Memory B cell (primary cell): ENCODE data around the gene ARHGEF37.
"Not testable (repeated sequence)": the region's sequence is repeated elsewhere in the genome, so short reads cannot be mapped to it uniquely, and the experiment has no call there.

ENCODE experiments used
- ATAC-seq: fragments of 150-1000 bp; cut with Tn5 transposase; 2 replicates; pipeline ENCODE4 v1.10.0; 2021; ENCODE audit warnings: low read depth, mild to moderate bottlenecking, moderate library complexity
- DNase-seq, 2 donors: peaks; one replicate each; pipeline ENCODE4 v3.0.0; 2022; ENCODE audit warnings: low spot score in 2 of 2
- H3K27ac Mint-ChIP-seq: one replicate; pipeline ENCODE4 v1.8.0; 2022; ENCODE audit warnings: mild to moderate bottlenecking, moderate library complexity, mixed read lengths
- H3K27me3 Mint-ChIP-seq: one replicate; pipeline ENCODE4 v1.8.0; 2022; ENCODE audit warnings: mixed read lengths
- H3K36me3 Mint-ChIP-seq: one replicate; pipeline ENCODE4 v1.8.0; 2022; ENCODE audit warnings: mild to moderate bottlenecking, mixed read lengths
- H3K4me1 Mint-ChIP-seq: one replicate; pipeline ENCODE4 v1.8.0; 2022; ENCODE audit warnings: mixed read lengths
- H3K4me3 Mint-ChIP-seq: one replicate; pipeline ENCODE4 v1.8.0; 2022; ENCODE audit warnings: mild to moderate bottlenecking, moderate library complexity, mixed read lengths
- H3K9me3 Mint-ChIP-seq: one replicate; pipeline ENCODE4 v1.8.0; 2022; ENCODE audit warnings: mixed read lengths

Gene ARHGEF37

GRCh38 chr5:149581192-149581861 is at the start of gene ARHGEF37:
TSS of gene ARHGEF37 (plus strand) at chr5:149581498. CDS start at chr5:149597770, 16,272 bp downstream.
- no peak within 1 kb of the TSS for H3K27ac Mint-ChIP-seq
- no peaks in the 10 kb centered on the region for H3K36me3 Mint-ChIP-seq
- no peaks in the 10 kb centered on the region for H3K9me3 Mint-ChIP-seq
- peaks cover 5% of the 10 kb centered on the region for H3K4me1 Mint-ChIP-seq
- peak within 1 kb of the TSS; percentile 79 for H3K4me3 Mint-ChIP-seq
- peak; percentile 14 to 44 for DNase-seq
- ATAC-seq = peak; percentile 86
- H3K27me3 Mint-ChIP-seq = no peaks in the 10 kb centered on the region

- peaks cover 46% of the 10 kb centered on the region for H3K4me1 Mint-ChIP-seq
- no peaks in the 10 kb centered on the region for H3K27me3 Mint-ChIP-seq
- DNase-seq (no peak), ATAC-seq (no peak)
- peaks cover 17% of the 10 kb centered on the region for H3K36me3 Mint-ChIP-seq
- H3K4me3 Mint-ChIP-seq = no peak overlapping the region
- H3K27ac Mint-ChIP-seq = no peak overlapping the region
- H3K9me3 Mint-ChIP-seq = no peaks in the 10 kb centered on the region
These were observed 48.9 kb upstream of the ARHGEF37 start for GRCh38 chr5:149532413-149532812.

- not testable (repeated sequence) for H3K4me3 Mint-ChIP-seq, ATAC-seq, DNase-seq, H3K9me3 Mint-ChIP-seq, H3K27me3 Mint-ChIP-seq
- Mint-ChIP-seq H3K27ac (peak overlapping the region; percentile 36), H3K4me1 (peaks cover 32% of the 10 kb centered on the region), H3K36me3 (peaks cover 20% of the 10 kb centered on the region)
These were observed 45.5 kb upstream of the ARHGEF37 start for GRCh38 chr5:149535787-149536186.

GRCh38 chr5:149537374-149537975 is 43.8 kb upstream of the ARHGEF37 start:
- H3K36me3 Mint-ChIP-seq = peaks cover 18% of the 10 kb centered on the region
- no peak overlapping the region for H3K27ac Mint-ChIP-seq
- no peaks in the 10 kb centered on the region for H3K9me3 Mint-ChIP-seq
- ATAC-seq (no peak), DNase-seq (no peak)
- H3K4me1 Mint-ChIP-seq = peaks cover 34% of the 10 kb centered on the region
- H3K27me3 Mint-ChIP-seq = no peaks in the 10 kb centered on the region
- no peak overlapping the region for H3K4me3 Mint-ChIP-seq

- H3K36me3 Mint-ChIP-seq = peaks cover 13% of the 10 kb centered on the region
- ATAC-seq = no peak
- no peak for DNase-seq
- H3K27me3 Mint-ChIP-seq = no peaks in the 10 kb centered on the region
- H3K9me3 Mint-ChIP-seq = no peaks in the 10 kb centered on the region
- peaks cover 28% of the 10 kb centered on the region for H3K4me1 Mint-ChIP-seq
- peak overlapping the region; percentile 44 for H3K4me3 Mint-ChIP-seq
- peak overlapping the region; percentile 83 for H3K27ac Mint-ChIP-seq
These were observed 41.2 kb upstream of the ARHGEF37 start for GRCh38 chr5:149540089-149540488.

- DNase-seq (no peak), ATAC-seq (no peak)
- H3K4me1 Mint-ChIP-seq = peaks cover 22% of the 10 kb centered on the region
- no peaks in the 10 kb centered on the region for H3K27me3 Mint-ChIP-seq
- H3K9me3 Mint-ChIP-seq = no peaks in the 10 kb centered on the region
- peaks cover 14% of the 10 kb centered on the region for H3K36me3 Mint-ChIP-seq
- no peak overlapping the region for H3K27ac Mint-ChIP-seq
- no peak overlapping the region for H3K4me3 Mint-ChIP-seq
These were observed 39.4 kb upstream of the ARHGEF37 start for GRCh38 chr5:149541893-149542292.

GRCh38 chr5:149543361-149544027 is 37.8 kb upstream of the ARHGEF37 start:
- no peaks in the 10 kb centered on the region for H3K27me3 Mint-ChIP-seq
- H3K36me3 Mint-ChIP-seq = peaks cover 17% of the 10 kb centered on the region
- DNase-seq (no peak), ATAC-seq (no peak)
- H3K27ac Mint-ChIP-seq = peak overlapping the region; percentile 68
- H3K4me3 Mint-ChIP-seq = no peak overlapping the region
- H3K9me3 Mint-ChIP-seq = no peaks in the 10 kb centered on the region
- peaks cover 23% of the 10 kb centered on the region for H3K4me1 Mint-ChIP-seq

GRCh38 chr5:149544028-149544420 is 37.3 kb upstream of the ARHGEF37 start:
- peaks cover 25% of the 10 kb centered on the region for H3K4me1 Mint-ChIP-seq
- no peaks in the 10 kb centered on the region for H3K27me3 Mint-ChIP-seq
- H3K27ac Mint-ChIP-seq = no peak overlapping the region
- DNase-seq = no peak
- no peak for ATAC-seq
- no peak overlapping the region for H3K4me3 Mint-ChIP-seq
- H3K36me3 Mint-ChIP-seq = peaks cover 18% of the 10 kb centered on the region
- H3K9me3 Mint-ChIP-seq = no peaks in the 10 kb centered on the region

GRCh38 chr5:149545327-149545726 is 36.0 kb upstream of the ARHGEF37 start:
- no peaks in the 10 kb centered on the region for H3K27me3 Mint-ChIP-seq
- ATAC-seq (no peak), DNase-seq (no peak)
- H3K4me1 Mint-ChIP-seq = peaks cover 35% of the 10 kb centered on the region
- H3K36me3 Mint-ChIP-seq = peaks cover 22% of the 10 kb centered on the region
- H3K4me3 Mint-ChIP-seq = no peak overlapping the region
- H3K9me3 Mint-ChIP-seq = no peaks in the 10 kb centered on the region
- H3K27ac Mint-ChIP-seq = no peak overlapping the region

- DNase-seq = no peak
- Mint-ChIP-seq H3K4me1 (peaks cover 31% of the 10 kb centered on the region), H3K36me3 (peaks cover 21% of the 10 kb centered on the region), H3K4me3 (no peak overlapping the region), H3K27me3 (no peaks in the 10 kb centered on the region), H3K27ac (peak overlapping the region; percentile 12), H3K9me3 (no peaks in the 10 kb centered on the region)
- ATAC-seq = no peak
These were observed 34.3 kb upstream of the ARHGEF37 start for GRCh38 chr5:149546974-149547373.

- Mint-ChIP-seq H3K4me1 (peaks cover 22% of the 10 kb centered on the region), H3K9me3 (no peaks in the 10 kb centered on the region), H3K27me3 (no peaks in the 10 kb centered on the region), H3K4me3 (peak overlapping the region; percentile 98), H3K27ac (peak overlapping the region; percentile 98), H3K36me3 (peaks cover 17% of the 10 kb centered on the region)
- ATAC-seq = peak; percentile 51
- peak; percentile 39 to 59 for DNase-seq
These were observed 31.6 kb upstream of the ARHGEF37 start for GRCh38 chr5:149549461-149550267.

GRCh38 chr5:149550268-149550583 is 31.1 kb upstream of the ARHGEF37 start:
- DNase-seq = no peak
- ATAC-seq = no peak
- no peaks in the 10 kb centered on the region for H3K9me3 Mint-ChIP-seq
- H3K27me3 Mint-ChIP-seq = no peaks in the 10 kb centered on the region
- peaks cover 20% of the 10 kb centered on the region for H3K4me1 Mint-ChIP-seq
- peaks cover 15% of the 10 kb centered on the region for H3K36me3 Mint-ChIP-seq
- peak overlapping the region; percentile 98 for H3K4me3 Mint-ChIP-seq
- peak overlapping the region; percentile 98 for H3K27ac Mint-ChIP-seq

- H3K9me3 Mint-ChIP-seq = no peaks in the 10 kb centered on the region
- peaks cover 15% of the 10 kb centered on the region for H3K36me3 Mint-ChIP-seq
- H3K4me3 Mint-ChIP-seq = peak overlapping the region; percentile 98
- peak in 1 of 2 donors; percentile 16 for DNase-seq
- peak overlapping the region; percentile 98 for H3K27ac Mint-ChIP-seq
- H3K27me3 Mint-ChIP-seq = no peaks in the 10 kb centered on the region
- H3K4me1 Mint-ChIP-seq = peaks cover 20% of the 10 kb centered on the region
- ATAC-seq = no peak
These were observed 30.6 kb upstream of the ARHGEF37 start for GRCh38 chr5:149550594-149551226.
